Astrocyte (in vitro differentiated cells and primary cell): ENCODE data around the gene LILRB2.

Experiments used
- EZH2 ChIP-seq: IDR thresholded peaks from 2 replicates; pipeline ENCODE4 v1.6.1; 2012; ENCODE audit warnings: mild to moderate bottlenecking, low read length, inconsistent platforms; ENCODE audit not compliant: insufficient read depth
- TF ChIP-seq, protein P1 (sequence below): IDR thresholded peaks from 2 replicates; pipeline ENCODE4 v1.5.1; 2011; ENCODE audit warnings: low read depth, mild to moderate bottlenecking, inconsistent platforms, low read length, moderate library complexity; ENCODE audit not compliant: insufficient read depth

DNA sequence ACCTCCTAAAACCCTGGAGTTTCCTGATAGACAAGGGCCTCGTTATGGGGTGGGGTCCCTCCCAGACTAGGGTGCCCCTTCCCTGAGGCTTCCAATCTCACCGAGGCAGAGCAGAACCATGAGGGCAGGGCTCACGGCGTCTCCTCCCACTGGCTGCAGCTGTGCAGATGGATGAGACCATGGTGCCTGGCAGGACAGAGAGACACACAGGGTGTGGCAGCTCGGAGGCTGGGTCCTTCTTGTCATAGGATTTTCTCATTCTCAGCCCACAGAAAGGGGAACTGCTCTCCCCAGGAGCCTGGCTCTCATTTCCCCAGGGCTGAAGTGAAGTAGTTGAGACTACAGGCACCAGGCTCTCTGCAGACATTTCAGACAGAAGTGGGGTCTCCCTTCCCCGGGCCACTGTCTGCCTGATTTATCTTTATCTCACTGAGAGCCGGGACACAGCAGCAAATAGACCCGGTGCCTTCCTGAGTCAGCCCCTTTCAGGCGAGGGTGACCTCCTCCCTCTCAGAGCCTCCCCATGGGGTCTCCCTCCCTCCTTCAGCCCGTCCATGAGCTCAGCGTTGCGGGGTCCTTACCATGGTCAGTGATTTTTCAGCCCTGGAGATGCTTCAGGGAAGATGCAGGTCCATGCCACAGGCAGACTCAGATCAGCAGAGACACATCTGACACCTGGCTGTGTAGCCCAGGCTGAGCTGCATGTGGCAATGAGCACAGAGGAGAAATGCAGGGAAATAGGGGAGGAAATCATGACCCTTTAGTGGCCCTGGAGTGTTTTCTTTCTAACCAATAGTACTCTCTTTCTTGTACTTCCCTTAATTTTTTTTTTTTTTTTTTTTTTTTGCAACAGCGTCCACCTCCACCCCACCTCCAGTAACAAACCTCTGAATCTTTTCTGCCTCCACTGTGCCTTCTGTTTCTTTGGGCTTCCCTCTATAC lies 31.8 kb upstream of the LILRB2 start, which contains the start of gene LILRA5:
- TF ChIP-seq, protein P1, sequence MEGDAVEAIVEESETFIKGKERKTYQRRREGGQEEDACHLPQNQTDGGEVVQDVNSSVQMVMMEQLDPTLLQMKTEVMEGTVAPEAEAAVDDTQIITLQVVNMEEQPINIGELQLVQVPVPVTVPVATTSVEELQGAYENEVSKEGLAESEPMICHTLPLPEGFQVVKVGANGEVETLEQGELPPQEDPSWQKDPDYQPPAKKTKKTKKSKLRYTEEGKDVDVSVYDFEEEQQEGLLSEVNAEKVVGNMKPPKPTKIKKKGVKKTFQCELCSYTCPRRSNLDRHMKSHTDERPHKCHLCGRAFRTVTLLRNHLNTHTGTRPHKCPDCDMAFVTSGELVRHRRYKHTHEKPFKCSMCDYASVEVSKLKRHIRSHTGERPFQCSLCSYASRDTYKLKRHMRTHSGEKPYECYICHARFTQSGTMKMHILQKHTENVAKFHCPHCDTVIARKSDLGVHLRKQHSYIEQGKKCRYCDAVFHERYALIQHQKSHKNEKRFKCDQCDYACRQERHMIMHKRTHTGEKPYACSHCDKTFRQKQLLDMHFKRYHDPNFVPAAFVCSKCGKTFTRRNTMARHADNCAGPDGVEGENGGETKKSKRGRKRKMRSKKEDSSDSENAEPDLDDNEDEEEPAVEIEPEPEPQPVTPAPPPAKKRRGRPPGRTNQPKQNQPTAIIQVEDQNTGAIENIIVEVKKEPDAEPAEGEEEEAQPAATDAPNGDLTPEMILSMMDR: no peak
- no peak for TF ChIP-seq EZH2
